ENCODE results near the gene TMEM30B. TPM values are rescaled to one million over a fixed set of nuclear protein-coding genes. Genes with fewer than 3 reads are reported as not detected.

TMEM30B gene
- total RNA-seq, 2 donors from 2014 or later = 57.1 to 98.5 TPM

GRCh38 chr14:61260939-61261776, 20.0 kb downstream of the TMEM30B start:
- intact Hi-C loops (cut with DNase I) = no loop called here
- no peaks in the 10 kb centered on the region for H3K4me1 ChIP-seq (replicated peaks)
- no peak for DNase-seq (ENCODE audit: low spot score)
- H3K27ac ChIP-seq = no peak overlapping the region
- H3K4me3 ChIP-seq = no peak overlapping the region
- no peak for TF ChIP-seq POLR2A (IDR thresholded peaks at IDR 0.05)
- no peak for TF ChIP-seq CTCF (IDR thresholded peaks at IDR 0.05)
- TF ChIP-seq POLR2AphosphoS5 (IDR thresholded peaks at IDR 0.05) = no peak
- H3K36me3 ChIP-seq = no peaks in the 10 kb centered on the region
- H3K9me3 ChIP-seq = no peaks in the 10 kb centered on the region
- WGBS = 74% methylated on average over 8 of the region's 8 CpGs
- no peaks in the 10 kb centered on the region for H3K27me3 ChIP-seq (replicated peaks; ENCODE audit: insufficient read depth)

- DNase-seq (ENCODE audit: low spot score) = no peak
- Histone ChIP-seq H3K36me3 (no peaks in the 10 kb centered on the region), H3K4me1 (replicated peaks) (no peaks in the 10 kb centered on the region), H3K27me3 (replicated peaks; ENCODE audit: insufficient read depth) (no peaks in the 10 kb centered on the region), H3K4me3 (no peak overlapping the region), H3K27ac (no peak overlapping the region), H3K9me3 (no peaks in the 10 kb centered on the region)
- TF ChIP-seq POLR2A (IDR thresholded peaks at IDR 0.05) (no peak), POLR2AphosphoS5 (IDR thresholded peaks at IDR 0.05) (no peak), CTCF (IDR thresholded peaks at IDR 0.05) (no peak)
- intact Hi-C loops (cut with DNase I) = loop anchor here (10.0 kb wide), 3 partner anchors 234 to 904 kb away; partner anchors contain the start of gene SIX4
- WGBS = 22% methylated on average over 4 of the region's 4 CpGs
These were observed 22.2 kb downstream of the TMEM30B start for GRCh38 chr14:61258985-61259384.

GRCh38 chr14:61257469-61258057, 23.6 kb downstream of the TMEM30B start:
- no peaks in the 10 kb centered on the region for H3K36me3 ChIP-seq
- no peaks in the 10 kb centered on the region for H3K27me3 ChIP-seq (replicated peaks; ENCODE audit: insufficient read depth)
- H3K27ac ChIP-seq = no peak overlapping the region
- no peak for DNase-seq (ENCODE audit: low spot score)
- no peaks in the 10 kb centered on the region for H3K4me1 ChIP-seq (replicated peaks)
- TF ChIP-seq CTCF (IDR thresholded peaks at IDR 0.05) = no peak
- TF ChIP-seq POLR2A (IDR thresholded peaks at IDR 0.05) = no peak
- TF ChIP-seq POLR2AphosphoS5 (IDR thresholded peaks at IDR 0.05) = no peak
- intact Hi-C loops (cut with DNase I) = loop anchor here (10.0 kb wide), 3 partner anchors 233 to 903 kb away; partner anchors contain the start of gene SIX4
- 53% methylated on average over 5 of the region's 5 CpGs for WGBS
- H3K4me3 ChIP-seq = no peak overlapping the region
- H3K9me3 ChIP-seq = no peaks in the 10 kb centered on the region

GRCh38 chr14:61256826-61257468, 24.2 kb downstream of the TMEM30B start:
- Histone ChIP-seq H3K27me3 (replicated peaks; ENCODE audit: insufficient read depth) (no peaks in the 10 kb centered on the region), H3K9me3 (no peaks in the 10 kb centered on the region), H3K27ac (no peak overlapping the region), H3K4me1 (replicated peaks) (no peaks in the 10 kb centered on the region), H3K36me3 (no peaks in the 10 kb centered on the region), H3K4me3 (no peak overlapping the region)
- WGBS = 82% methylated on average over 6 of the region's 6 CpGs
- no peak for DNase-seq (ENCODE audit: low spot score)
- TF ChIP-seq POLR2A (IDR thresholded peaks at IDR 0.05) = no peak
- no peak for TF ChIP-seq POLR2AphosphoS5 (IDR thresholded peaks at IDR 0.05)
- no peak for TF ChIP-seq CTCF (IDR thresholded peaks at IDR 0.05)
- intact Hi-C loops (cut with DNase I) = loop anchor here (10.0 kb wide), 3 partner anchors 232 to 902 kb away; partner anchors contain the start of gene SIX4

Data from prostate gland (tissue), 2 donors.